Thoracic aorta (tissue), 2 donors: ENCODE measurements around the gene PRAMEF17. TPM values are rescaled to one million over a fixed set of nuclear protein-coding genes. Genes with fewer than 3 reads are reported as not detected.
"Not testable (repeated sequence)": the region's sequence is repeated elsewhere in the genome, so short reads cannot be mapped to it uniquely, and the experiment has no call there.

Experiments
- ATAC-seq: fragments of 150-250 bp; one replicate; pipeline ENCODE4 v1.8.0; 2017; ENCODE audit warnings: low read depth; ENCODE audit not compliant: insufficient number of reproducible peaks, low FRiP score
- DNase-seq: peaks from one replicate; pipeline ENCODE4 v3.0.0-alpha.2; 2020; ENCODE audit warnings: low spot score
- H3K27ac ChIP-seq, 2 donors: fragments of 200-600 bp; sonication (generic); 1 replicate in 1 of 2; 2 replicates in 1 of 2; pipeline ENCODE4 v1.5.1; 2016; ENCODE audit warnings: mild to moderate bottlenecking in 2 of 2, moderate library complexity in 2 of 2
- H3K27me3 ChIP-seq: fragments of 200-600 bp; sonication (generic); replicated peaks from 2 replicates; pipeline ENCODE4 v1.6.0; 2016; ENCODE audit warnings: mild to moderate bottlenecking; ENCODE audit not compliant: insufficient read depth
- H3K36me3 ChIP-seq: fragments of 200-600 bp; sonication (generic); one replicate; pipeline ENCODE4 v1.5.1; 2016
- H3K4me1 ChIP-seq, 2 donors: fragments of 200-600 bp; sonication (generic); 1 replicate in 1 of 2; 2 replicates in 1 of 2; pipeline versions ENCODE4 v1.5.1 to v1.6.0; 2016; ENCODE audit warnings: low read depth in 2 of 2, mild to moderate bottlenecking in 1 of 2; ENCODE audit not compliant: control insufficient read depth in 1 of 2
- H3K4me3 ChIP-seq: fragments of 200-600 bp; sonication (generic); 2 replicates; pipeline ENCODE4 v1.5.1; 2016; ENCODE audit warnings: mild to moderate bottlenecking
- H3K9me3 ChIP-seq: fragments of 200-600 bp; sonication (generic); 2 replicates; pipeline ENCODE4 v1.5.1; 2016
- total RNA-seq, 2 donors: library from RNA; depleted of rRNA; stranded (reverse); fragments of >200 nt; gene quantifications; one replicate each; pipeline versions ENCODE4 v1.1.0 to v1.2.3, GENCODE V29; 2016
- TF ChIP-seq, protein P1 (sequence below): fragments of 200-600 bp; sonication (generic); IDR thresholded peaks from one replicate; pipeline ENCODE4 v1.5.1; 2019; ENCODE audit warnings: antibody characterized with exemption

The PRAMEF17 gene
- total RNA-seq, 2 donors from 2014 or later, result not detected

DNA sequence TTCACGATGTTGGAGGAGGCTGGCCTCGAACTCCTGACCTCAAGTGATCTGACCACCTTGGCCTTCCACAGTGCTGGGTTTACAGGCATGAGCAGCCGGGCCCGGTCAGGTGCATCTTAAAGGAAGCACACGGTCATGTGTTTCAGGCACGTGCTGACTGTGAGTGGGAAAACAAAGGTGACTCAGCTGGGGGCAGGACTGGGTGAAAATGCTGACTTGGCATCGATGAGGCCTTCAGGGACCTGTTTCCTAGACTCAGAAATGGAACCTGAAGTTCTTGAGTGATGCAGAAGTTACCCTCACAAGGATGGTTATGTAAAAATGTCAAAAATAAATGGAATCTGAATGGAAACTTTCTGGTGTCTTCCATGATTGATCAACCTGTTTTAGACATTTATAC, 3.6 kb downstream of the PRAMEF17 start:
- not testable (repeated sequence) for ATAC-seq, H3K4me1 ChIP-seq, H3K27ac ChIP-seq, H3K4me3 ChIP-seq, H3K9me3 ChIP-seq, H3K36me3 ChIP-seq, H3K27me3 ChIP-seq, DNase-seq

DNA sequence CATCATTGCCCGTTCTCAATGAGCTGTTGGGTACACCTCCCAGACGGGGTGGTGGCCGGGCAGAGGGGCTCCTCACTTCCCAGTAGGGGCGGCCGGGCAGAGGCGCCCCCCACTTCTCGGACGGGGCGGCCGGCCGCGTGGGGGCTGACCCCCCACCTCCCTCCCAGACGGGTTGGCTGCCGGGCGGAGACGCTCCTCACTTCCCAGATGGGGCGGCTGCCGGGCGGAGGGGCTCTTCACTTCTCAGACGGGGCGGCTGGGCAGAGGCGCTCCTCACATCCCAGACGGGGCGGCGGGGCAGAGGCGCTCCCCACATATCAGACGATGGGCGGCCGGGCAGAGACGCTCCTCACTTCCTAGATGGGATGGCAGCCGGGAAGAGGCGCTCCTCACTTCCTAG, 5.3 kb downstream of the PRAMEF17 start:
- not testable (repeated sequence) for H3K27ac ChIP-seq, ATAC-seq, H3K4me3 ChIP-seq, H3K4me1 ChIP-seq, H3K36me3 ChIP-seq, H3K27me3 ChIP-seq, DNase-seq, H3K9me3 ChIP-seq

DNA sequence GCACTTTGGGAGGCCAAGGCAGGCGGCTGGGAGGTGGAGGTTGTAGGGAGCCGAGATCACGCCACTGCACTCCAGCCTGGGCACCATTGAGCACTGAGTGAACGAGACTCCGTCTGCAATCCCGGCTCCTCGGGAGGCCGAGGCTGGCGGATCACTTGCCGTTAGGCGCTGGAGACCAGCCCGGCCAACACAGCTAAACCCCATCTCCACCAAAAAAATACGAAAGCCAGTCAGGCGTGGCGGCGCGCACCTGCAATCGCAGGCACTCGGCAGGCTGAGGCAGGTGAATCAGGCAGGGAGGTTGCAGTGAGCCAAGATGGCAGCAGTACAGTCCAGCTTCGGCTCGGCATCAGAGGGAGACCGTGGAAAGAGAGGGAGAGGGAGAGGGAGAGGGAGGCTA, 5.9 kb downstream of the PRAMEF17 start:
- not testable (repeated sequence) for DNase-seq

DNA sequence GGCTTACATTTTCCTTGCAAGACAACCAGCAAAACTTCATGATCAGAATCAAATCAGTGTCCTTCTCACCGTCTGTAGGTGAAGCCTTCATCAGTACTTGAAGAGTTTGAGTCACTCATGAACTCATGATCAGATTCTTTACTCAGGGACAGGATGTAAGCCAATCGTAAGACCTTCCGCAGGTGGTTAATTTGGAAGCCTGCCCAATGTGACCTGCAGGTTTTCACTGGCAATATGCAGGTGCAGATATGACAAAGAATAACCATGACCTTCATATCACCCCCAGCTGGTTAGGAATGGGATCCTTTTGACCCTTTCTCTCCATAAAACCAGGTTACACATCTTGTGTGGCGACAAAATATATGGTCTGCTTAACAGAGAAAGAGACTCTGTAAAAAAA, 18.4 kb downstream of the PRAMEF17 start:
- Histone ChIP-seq H3K27me3 (no peaks in the 10 kb centered on the region), H3K4me3 (no peak overlapping the region), H3K27ac (no peak overlapping the region), H3K9me3 (peaks cover 5% of the 10 kb centered on the region), H3K36me3 (no peaks in the 10 kb centered on the region), H3K4me1 (no peaks in the 10 kb centered on the region)
- TF ChIP-seq, protein P1, sequence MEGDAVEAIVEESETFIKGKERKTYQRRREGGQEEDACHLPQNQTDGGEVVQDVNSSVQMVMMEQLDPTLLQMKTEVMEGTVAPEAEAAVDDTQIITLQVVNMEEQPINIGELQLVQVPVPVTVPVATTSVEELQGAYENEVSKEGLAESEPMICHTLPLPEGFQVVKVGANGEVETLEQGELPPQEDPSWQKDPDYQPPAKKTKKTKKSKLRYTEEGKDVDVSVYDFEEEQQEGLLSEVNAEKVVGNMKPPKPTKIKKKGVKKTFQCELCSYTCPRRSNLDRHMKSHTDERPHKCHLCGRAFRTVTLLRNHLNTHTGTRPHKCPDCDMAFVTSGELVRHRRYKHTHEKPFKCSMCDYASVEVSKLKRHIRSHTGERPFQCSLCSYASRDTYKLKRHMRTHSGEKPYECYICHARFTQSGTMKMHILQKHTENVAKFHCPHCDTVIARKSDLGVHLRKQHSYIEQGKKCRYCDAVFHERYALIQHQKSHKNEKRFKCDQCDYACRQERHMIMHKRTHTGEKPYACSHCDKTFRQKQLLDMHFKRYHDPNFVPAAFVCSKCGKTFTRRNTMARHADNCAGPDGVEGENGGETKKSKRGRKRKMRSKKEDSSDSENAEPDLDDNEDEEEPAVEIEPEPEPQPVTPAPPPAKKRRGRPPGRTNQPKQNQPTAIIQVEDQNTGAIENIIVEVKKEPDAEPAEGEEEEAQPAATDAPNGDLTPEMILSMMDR, result no peak
- no peak for DNase-seq
- no peak for ATAC-seq

More for the DNA sequence above, 5.9 kb downstream of the PRAMEF17 start:
- not testable (repeated sequence) for H3K27me3 ChIP-seq, H3K9me3 ChIP-seq, H3K4me1 ChIP-seq, ATAC-seq, H3K4me3 ChIP-seq, H3K27ac ChIP-seq, H3K36me3 ChIP-seq

DNA sequence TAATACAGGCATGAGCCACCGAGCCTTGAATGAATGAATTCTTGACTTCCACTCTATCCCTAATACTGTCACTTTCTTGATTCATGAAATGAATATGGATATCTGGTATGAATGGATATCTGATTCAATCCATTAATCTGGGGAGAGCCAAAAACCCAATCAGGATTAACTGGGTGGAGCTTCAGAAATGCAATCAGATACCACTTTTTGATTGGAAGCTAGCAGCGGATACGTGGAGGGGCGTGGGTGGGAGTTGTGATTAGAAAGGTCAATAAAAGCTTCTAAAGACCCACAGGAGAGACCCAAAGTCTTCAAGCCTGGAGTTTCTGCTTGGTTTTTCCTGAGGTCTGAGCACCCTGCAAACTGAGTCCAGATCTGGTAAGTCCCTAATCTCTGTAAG, 20.7 kb downstream of the PRAMEF17 start, which contains the start of gene PRAMEF20:
TSS of gene PRAMEF20 (plus strand) at position 301 of the 400 bp plus-strand sequence. CDS start 5,905 bp downstream, outside the sequence.
- not testable (repeated sequence) for H3K27me3 ChIP-seq, H3K36me3 ChIP-seq, ATAC-seq, DNase-seq, H3K4me1 ChIP-seq, H3K4me3 ChIP-seq, H3K27ac ChIP-seq, H3K9me3 ChIP-seq

DNA sequence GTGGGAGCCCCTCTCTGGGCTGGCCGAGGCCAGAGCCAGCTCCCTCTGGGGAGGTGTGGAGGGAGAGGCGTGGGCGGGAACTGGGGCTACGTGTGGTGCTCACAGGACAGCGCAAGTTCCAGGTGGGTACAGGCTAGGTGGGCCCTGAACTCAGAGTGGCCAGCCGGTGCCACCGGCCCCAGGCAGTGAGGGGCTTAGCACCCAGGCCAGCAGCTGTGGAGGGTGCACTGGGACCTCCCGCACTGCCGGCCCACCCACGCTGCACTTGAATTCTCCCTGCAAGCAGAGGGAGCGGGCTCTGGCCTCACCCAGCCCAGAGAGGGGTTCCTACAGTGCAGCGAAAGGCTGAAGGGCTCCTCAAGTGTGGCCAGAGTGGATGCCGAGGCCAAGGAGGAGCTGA, 41.1 kb downstream of the PRAMEF17 start:
- TF ChIP-seq, protein P1, result no peak
- Histone ChIP-seq H3K4me3 (no peak overlapping the region), H3K4me1 (no peaks in the 10 kb centered on the region), H3K36me3 (no peaks in the 10 kb centered on the region), H3K27me3 (no peaks in the 10 kb centered on the region), H3K9me3 (no peaks in the 10 kb centered on the region), H3K27ac (no peak overlapping the region)
- DNase-seq (no peak), ATAC-seq (no peak)

DNA sequence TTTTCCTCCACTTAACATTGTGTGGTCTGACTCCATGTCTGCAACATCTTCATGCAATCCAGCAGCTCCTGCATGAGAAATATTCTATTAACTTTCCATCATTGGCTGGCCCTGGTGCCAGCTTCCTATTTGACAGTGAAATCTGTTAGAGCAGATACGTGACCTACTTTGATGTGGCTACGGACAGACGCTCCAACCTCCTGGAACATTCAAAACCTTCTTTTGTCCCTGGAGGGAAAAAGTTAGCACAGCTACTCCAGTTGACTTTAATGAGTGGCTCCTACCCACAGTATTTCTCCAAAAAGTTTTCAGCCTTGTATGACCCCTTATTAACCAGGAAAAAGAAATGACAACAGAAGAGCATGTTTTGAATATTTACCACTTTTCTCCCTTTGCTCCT, 42.8 kb downstream of the PRAMEF17 start:
- DNase-seq, result no peak
- Histone ChIP-seq H3K27ac (no peak overlapping the region), H3K4me3 (no peak overlapping the region), H3K36me3 (no peaks in the 10 kb centered on the region), H3K4me1 (no peaks in the 10 kb centered on the region), H3K27me3 (no peaks in the 10 kb centered on the region), H3K9me3 (no peaks in the 10 kb centered on the region)
- TF ChIP-seq, protein P1, result no peak
- no peak for ATAC-seq

DNA sequence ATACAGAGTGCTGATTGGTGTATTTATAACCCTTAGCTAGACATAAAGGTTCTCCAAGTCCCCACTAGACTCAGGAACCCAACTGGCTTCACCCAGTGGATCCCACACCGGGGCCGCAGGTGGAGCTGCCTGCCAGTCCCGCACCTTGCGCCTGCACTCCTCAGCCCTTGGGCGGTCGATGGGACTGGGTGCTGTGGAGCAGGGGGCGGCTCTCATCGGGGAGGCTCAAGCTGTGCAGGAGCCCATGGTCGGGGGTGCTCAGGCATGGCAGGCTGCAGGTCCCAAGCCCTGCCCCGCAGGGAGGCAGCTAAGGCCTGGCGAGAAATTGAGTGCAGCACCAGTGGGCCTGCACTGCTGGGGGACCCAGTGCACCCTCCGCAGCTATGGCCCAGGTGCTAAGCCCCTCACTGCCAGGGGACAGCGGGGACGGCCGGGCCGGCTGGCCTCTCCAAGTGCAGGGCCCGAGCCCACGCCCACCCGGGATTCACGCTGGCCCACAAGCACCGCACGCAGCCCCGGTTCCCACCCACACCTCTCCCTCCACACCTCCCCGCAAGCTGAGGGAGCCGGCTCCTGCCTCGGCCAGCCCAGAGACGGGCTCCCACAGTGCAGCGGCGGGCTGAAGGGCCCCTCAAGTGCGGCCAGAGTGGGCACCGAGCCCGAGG, 44.4 kb downstream of the PRAMEF17 start:
- not testable (repeated sequence) for H3K9me3 ChIP-seq, H3K4me1 ChIP-seq, H3K4me3 ChIP-seq, ATAC-seq, DNase-seq, H3K36me3 ChIP-seq, H3K27ac ChIP-seq, H3K27me3 ChIP-seq
